GM12878 (cell line): ENCODE measurements around the gene METRN. TPM values are rescaled to one million over a fixed set of nuclear protein-coding genes. Genes with fewer than 3 reads are reported as not detected.

Experiments
- ATAC-seq: fragments of 200-7000 bp; cut with Tn5 transposase; 3 replicates; pipeline ENCODE4 v1.9.1; 2020; ENCODE audit warnings: mild to moderate bottlenecking, moderate library complexity
- BruUV-seq: library from RNA; stranded (reverse); fragments of 400-500 nt; replicated peaks from 2 replicates; lab custom pipeline; 2021; lab: Mats Ljungman, UMichigan
- CTCF ChIA-PET: fragments of 300-600 bp; sonication (Branson Sonifier 250); formaldehyde crosslinking; extraction: SDS; loops from one replicate; lab custom pipeline; 2021; ENCODE audit warnings: inconsistent platforms; lab: Yijun Ruan, JAX
- POLR2A ChIA-PET: fragments of 350-600 bp; formaldehyde crosslinking; extraction: SDS; loops from one replicate; lab custom pipeline; 2021; ENCODE audit warnings: inconsistent platforms; lab: Charles Lee
- RAD21 ChIA-PET: fragments of 300-600 bp; sonication (Branson Sonifier 250); formaldehyde crosslinking; loops from one replicate; lab custom pipeline; 2023; ENCODE audit warnings: antibody characterized with exemption; ENCODE audit not compliant: unreplicated experiment; lab: Charles Lee
- SMC1A ChIA-PET: fragments of 300-600 bp; sonication (Branson Sonifier 250); formaldehyde crosslinking; loops from one replicate; lab custom pipeline; 2023; ENCODE audit not compliant: unreplicated experiment, uncharacterized antibody; lab: Charles Lee
- DNase-seq: peaks from one replicate; pipeline ENCODE4 v3.0.0-alpha.2; 2011; ENCODE audit warnings: low read depth, low spot score
- FAIRE-seq: peaks from 3 replicates; lab custom pipeline; 2011; peaks lifted over from hg19 to GRCh38; lab: Jason Lieb, UNC
- H2AFZ ChIP-seq: 2 replicates; pipeline ENCODE4 v1.6.0; 2011; ENCODE audit warnings: low read depth, low read length, control low read depth; ENCODE audit not compliant: control insufficient read depth
- H3K27ac ChIP-seq: 2 replicates; pipeline ENCODE4 v1.5.1; 2011; ENCODE audit warnings: control low read depth; ENCODE audit not compliant: control insufficient read depth, insufficient read depth
- H3K27me3 ChIP-seq, 2 experiments: replicated peaks in 1 of 2; 2 replicates each; pipeline versions ENCODE4 v1.6.0 to v1.6.1; 2011; ENCODE audit warnings: low read length in 1 of 2; ENCODE audit not compliant: control insufficient read depth in 2 of 2, insufficient read depth in 2 of 2
- H3K36me3 ChIP-seq, 2 experiments: 2 replicates each; pipeline ENCODE4 v1.5.1; 2011; ENCODE audit warnings: low read length in 1 of 2; ENCODE audit not compliant: control insufficient read depth in 2 of 2, insufficient read depth in 2 of 2
- H3K4me1 ChIP-seq: 2 replicates; pipeline ENCODE4 v1.6.1; 2011; ENCODE audit warnings: mild to moderate bottlenecking, low read length, moderate library complexity, mixed read lengths; ENCODE audit not compliant: control insufficient read depth, insufficient read depth
- H3K4me2 ChIP-seq: 2 replicates; pipeline ENCODE4 v1.6.0; 2011; ENCODE audit warnings: control low read depth; ENCODE audit not compliant: control insufficient read depth, insufficient read depth
- H3K4me3 ChIP-seq: fragments of 200-600 bp; sonication (generic); 2 replicates; pipeline ENCODE4 v1.5.1; 2016
- H3K79me2 ChIP-seq: 2 replicates; pipeline ENCODE4 v1.6.0; 2011; ENCODE audit warnings: low read length; ENCODE audit not compliant: control insufficient read depth, insufficient read depth
- H3K9ac ChIP-seq: 2 replicates; pipeline ENCODE4 v1.8.0; 2011; ENCODE audit warnings: low read length, control low read depth, mixed read lengths; ENCODE audit not compliant: control insufficient read depth, insufficient read depth
- H3K9me3 ChIP-seq: replicated peaks from 3 replicates; pipeline ENCODE4 v1.5.1; 2011; ENCODE audit warnings: mild to moderate bottlenecking, low read length; ENCODE audit not compliant: control insufficient read depth, insufficient read depth
- H4K20me1 ChIP-seq: 2 replicates; pipeline ENCODE4 v1.6.0; 2011; ENCODE audit not compliant: control insufficient read depth, insufficient read depth
- BRCA1 ChIP-seq: IDR thresholded peaks from 2 replicates; pipeline ENCODE4 v1.6.1; 2011; ENCODE audit warnings: low read depth, low read length, improper control_type of control experiment
- CHD1 ChIP-seq: IDR thresholded peaks from 2 replicates; pipeline ENCODE4 v1.6.1; 2012; ENCODE audit warnings: low read depth, low read length, improper control_type of control experiment
- CHD2 ChIP-seq: IDR thresholded peaks from 2 replicates; pipeline ENCODE4 v1.6.1; 2011; ENCODE audit warnings: low read depth, low read length, improper control_type of control experiment, borderline replicate concordance
- CREM ChIP-seq: IDR thresholded peaks from 2 replicates; pipeline ENCODE4 v1.6.1; 2014; ENCODE audit warnings: antibody characterized with exemption, low read depth
- EGR1 ChIP-seq, 2 experiments: IDR thresholded peaks; 1 replicate in 1 of 2; 2 replicates in 1 of 2; pipeline ENCODE4 v1.6.1; 2011 to 2012; ENCODE audit warnings: low read depth in 2 of 2, low read length in 2 of 2, borderline replicate concordance in 1 of 2, mild to moderate bottlenecking in 1 of 2, moderate library complexity in 1 of 2
- ETV6 ChIP-seq, 2 experiments: fragments of 450-650 bp in 1 of 2; IDR thresholded peaks in 1 of 2; conservative IDR thresholded peaks in 1 of 2; 2 replicates each; pipeline ENCODE4 v1.6.1; 2014; ENCODE audit warnings: antibody characterized with exemption in 1 of 2, borderline replicate concordance in 1 of 2, low read depth in 1 of 2, mild to moderate bottlenecking in 1 of 2, moderate library complexity in 1 of 2
- IKZF1 ChIP-seq: fragments of 450-650 bp; conservative IDR thresholded peaks from 2 replicates; pipeline ENCODE4 v1.6.1; 2017; ENCODE audit warnings: antibody characterized with exemption, mild to moderate bottlenecking
- JUND ChIP-seq: IDR thresholded peaks from 2 replicates; pipeline ENCODE4 v1.6.1; 2012; ENCODE audit warnings: low read depth, mild to moderate bottlenecking, low read length, improper control_type of control experiment, moderate library complexity
- KAT2A ChIP-seq: conservative IDR thresholded peaks from 2 replicates; pipeline ENCODE4 v1.6.1; 2011; ENCODE audit warnings: low read depth, low read length; ENCODE audit not compliant: control insufficient read depth
- MTA3 ChIP-seq: IDR thresholded peaks from 2 replicates; pipeline ENCODE4 v1.6.1; 2012; ENCODE audit warnings: low read length, inconsistent platforms, borderline replicate concordance
- PAX5 ChIP-seq: IDR thresholded peaks from 2 replicates; pipeline ENCODE4 v1.6.1; 2011; ENCODE audit warnings: low read depth, low read length, borderline replicate concordance
- PML ChIP-seq: IDR thresholded peaks from 2 replicates; pipeline ENCODE4 v1.6.1; 2012; ENCODE audit warnings: low read length, inconsistent platforms
- POLR2A ChIP-seq: IDR thresholded peaks from 2 replicates; pipeline ENCODE4 v1.6.1; 2011; ENCODE audit warnings: low read depth, mild to moderate bottlenecking, low read length
- POLR2AphosphoS2 ChIP-seq: IDR thresholded peaks from 2 replicates; pipeline ENCODE4 v1.6.1; 2011; ENCODE audit warnings: low read depth, mild to moderate bottlenecking, low read length, improper control_type of control experiment, moderate library complexity
- RELB ChIP-seq: fragments of 450-650 bp; IDR thresholded peaks from 2 replicates; pipeline ENCODE4 v1.6.1; 2017; ENCODE audit warnings: low read depth, mild to moderate bottlenecking, moderate library complexity
- SIX5 ChIP-seq: IDR thresholded peaks from 2 replicates; pipeline ENCODE4 v1.6.1; 2011; ENCODE audit warnings: mild to moderate bottlenecking, low read depth, low read length, moderate library complexity; ENCODE audit not compliant: severe bottlenecking
- STAT3 ChIP-seq: IDR thresholded peaks from 2 replicates; pipeline ENCODE4 v1.6.1; 2011; ENCODE audit warnings: low read depth, low read length, improper control_type of control experiment
- WRNIP1 ChIP-seq: IDR thresholded peaks from 2 replicates; pipeline ENCODE4 v1.6.1; 2011; ENCODE audit warnings: low read depth, low read length, improper control_type of control experiment, borderline replicate concordance
- ZSCAN29 ChIP-seq: fragments of 450-650 bp; IDR thresholded peaks from 2 replicates; pipeline ENCODE4 v1.6.1; 2017; ENCODE audit warnings: mild to moderate bottlenecking, moderate library complexity
- WGBS: methylation state at CpG from one replicate; pipeline ENCODE4 v1.1.6; 2016; ENCODE audit warnings: low lambda C conversion rate; ENCODE audit not compliant: insufficient replicate concordance, insufficient coverage; ENCODE audit errors: missing lambda C conversion rate; 5-methylcytosine and 5-hydroxymethylcytosine counted together
- in situ Hi-C: fragments of 300-500 bp; cut with MboI; formaldehyde crosslinking; loops from 9 replicates; pipeline ENCODE4 v1.14.3; 2018; ENCODE audit warnings: mixed read lengths
- intact Hi-C: fragments of 100-400 bp; cut with micrococcal nuclease; formaldehyde crosslinking; loops from one replicate; pipeline ENCODE4 v1.14.2; 2022; ENCODE audit not compliant: unreplicated experiment
- polyA plus RNA-seq, 11 experiments: library from polyadenylated mRNA; depleted of rRNA in 4 of 11; unstranded in 6 of 11; stranded (reverse) in 5 of 11; fragments of >200 nt; fragmentation: Nextera tagmentation in 4 of 11; fragmentation: Illumina TruSeq in 1 of 11; extraction: Ambion mirVana in 4 of 11; extraction: Trizol in 1 of 11; gene quantifications; 1 replicate in 1 of 11; 2 replicates in 10 of 11; pipeline versions ENCODE4 v1.2.1 to v1.2.3, GENCODE V29; 2011 to 2016; ENCODE audit warnings: inconsistent platforms in 2 of 11, missing spikeins in 2 of 11, low read depth in 1 of 11
- total RNA-seq, 4 experiments: library from RNA; depleted of rRNA in 3 of 4; stranded (reverse); fragments of >200 nt in 3 of 4; fragmentation: Illumina TruSeq in 1 of 4; extraction: Trizol in 1 of 4; gene quantifications; 2 replicates each; pipeline versions ENCODE4 v1.2.1 to v1.2.3, GENCODE V29; 2013 to 2021
- TF ChIP-seq, protein P1 (sequence below): IDR thresholded peaks from 2 replicates; pipeline ENCODE4 v1.6.1; 2011; ENCODE audit warnings: mild to moderate bottlenecking, low read depth, low read length, moderate library complexity; ENCODE audit not compliant: insufficient replicate concordance

METRN gene
- total and polyA plus RNA-seq, 10 of the 15 experiments (the other 5 are each of a cell fraction or from before 2014, with no cell fraction given): 0.11 to 12.8 (median 1.1) TPM; not detected in 1

GRCh38 chr16:702341-702740 lies 12.6 kb upstream of the METRN start:
- intact Hi-C loops: no loop called here

DNA sequence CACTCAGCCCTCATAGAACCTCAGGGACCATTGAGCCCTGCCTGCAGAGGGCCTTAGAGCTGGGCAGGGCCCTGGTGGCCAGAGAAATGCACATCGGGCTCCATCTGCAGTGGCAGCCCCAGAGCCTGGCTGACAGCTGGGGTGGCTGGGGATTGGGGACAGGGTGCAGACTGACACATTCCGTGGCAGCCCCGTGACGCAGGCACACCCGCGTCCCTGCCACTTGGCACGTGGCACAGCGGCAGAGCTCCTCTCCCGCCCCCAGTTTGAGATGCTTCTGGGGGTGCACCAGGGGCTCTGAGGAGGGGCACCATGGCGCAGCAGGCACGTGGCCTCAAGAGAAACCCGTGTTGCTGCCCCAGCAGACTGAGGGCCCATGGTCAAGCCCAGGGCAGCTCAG lies 11.5 kb upstream of the METRN start:
- CTCF ChIA-PET: no interaction called here
- H3K27me3 ChIP-seq: peaks cover 0 to 11% of the 10 kb centered on the region in 2 experiments; a peak in 2 of 4 replicates
- WGBS: 39% methylated on average over 11 of the region's 12 CpGs

More at GRCh38 chr16:702341-702740, 12.6 kb upstream of the METRN start:
- ChIA-PET SMC1A (no interaction called here), CTCF (no interaction called here), RAD21 (no interaction called here), POLR2A (no interaction called here)
- 54% methylated on average over 19 of the region's 19 CpGs for WGBS
- no peak overlapping the region for H3K4me3 ChIP-seq
- FAIRE-seq (no peak), DNase-seq (no peak), ATAC-seq (no peak)
- H3K27me3 ChIP-seq: peaks cover 0 to 11% of the 10 kb centered on the region in 2 experiments; a peak in 2 of 4 replicates
- no peaks in the 10 kb centered on the region for H3K79me2 ChIP-seq
- H3K9me3 ChIP-seq: no peaks in the 10 kb centered on the region
- no peaks in the 10 kb centered on the region for H3K4me1 ChIP-seq
- H3K36me3 ChIP-seq: no peaks in the 10 kb centered on the region
- in situ Hi-C loops: no loop called here
- no peaks in the 10 kb centered on the region for H4K20me1 ChIP-seq
- H3K4me2 ChIP-seq: no peak overlapping the region
- H3K9ac ChIP-seq: no peak overlapping the region
- no peak overlapping the region for H3K27ac ChIP-seq
- no peak overlapping the region for H2AFZ ChIP-seq
- TF ChIP-seq EGR1 (IDR thresholded peaks at IDR 0.05; ENCODE audit: borderline replicate concordance in 1 of 2, low read depth in 2 of 2, low read length in 2 of 2) (no peak), JUND (no peak), MTA3 (no peak), STAT3 (no peak), WRNIP1 (no peak)
- TF ChIP-seq, protein P1, sequence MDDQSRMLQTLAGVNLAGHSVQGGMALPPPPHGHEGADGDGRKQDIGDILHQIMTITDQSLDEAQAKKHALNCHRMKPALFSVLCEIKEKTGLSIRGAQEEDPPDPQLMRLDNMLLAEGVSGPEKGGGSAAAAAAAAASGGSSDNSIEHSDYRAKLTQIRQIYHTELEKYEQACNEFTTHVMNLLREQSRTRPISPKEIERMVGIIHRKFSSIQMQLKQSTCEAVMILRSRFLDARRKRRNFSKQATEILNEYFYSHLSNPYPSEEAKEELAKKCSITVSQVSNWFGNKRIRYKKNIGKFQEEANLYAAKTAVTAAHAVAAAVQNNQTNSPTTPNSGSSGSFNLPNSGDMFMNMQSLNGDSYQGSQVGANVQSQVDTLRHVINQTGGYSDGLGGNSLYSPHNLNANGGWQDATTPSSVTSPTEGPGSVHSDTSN: no peak
- no TSS peak for BruUV-seq

More for the DNA sequence above, 11.5 kb upstream of the METRN start:
- H3K9me3 ChIP-seq: no peaks in the 10 kb centered on the region
- TF ChIP-seq RELB (no peak), POLR2AphosphoS2 (no peak), POLR2A (no peak), BRCA1 (no peak), CREM (no peak), SIX5 (no peak), IKZF1 (no peak), CHD1 (no peak), CHD2 (no peak), ETV6 (conservative IDR thresholded peaks at IDR 0.05 in 1 of 2, IDR thresholded peaks at IDR 0.05 in 1 of 2; ENCODE audit: borderline replicate concordance in 1 of 2, low read depth in 1 of 2) (no peak), PAX5 (no peak), PML (no peak), ZSCAN29 (no peak), KAT2A (no peak)
- no peaks in the 10 kb centered on the region for H3K79me2 ChIP-seq
- no peak overlapping the region for H3K9ac ChIP-seq
- no peaks in the 10 kb centered on the region for H3K4me1 ChIP-seq
- no peak overlapping the region for H2AFZ ChIP-seq
- DNase-seq (no peak), FAIRE-seq (no peak), ATAC-seq (no peak)
- H3K4me3 ChIP-seq: no peak overlapping the region
- SMC1A ChIA-PET: no interaction called here
- BruUV-seq: no TSS peak
- in situ Hi-C loops (no loop called here), intact Hi-C loops (no loop called here)
- H3K4me2 ChIP-seq: no peak overlapping the region
- RAD21 ChIA-PET: no interaction called here
- no peaks in the 10 kb centered on the region for H4K20me1 ChIP-seq
- H3K27ac ChIP-seq: no peak overlapping the region
- H3K36me3 ChIP-seq: no peaks in the 10 kb centered on the region
- POLR2A ChIA-PET: no interaction called here
